Prostate gland (tissue), 2 donors: ENCODE measurements around the gene BARX2. TPM values are rescaled to one million over a fixed set of nuclear protein-coding genes. Genes with fewer than 3 reads are reported as not detected.

ENCODE experiments used
- DNase-seq: peaks from one replicate; pipeline ENCODE4 v3.0.0-alpha.2; 2019; ENCODE audit warnings: low spot score
- H3K27ac ChIP-seq, 2 donors: fragments of 200-600 bp; sonication (generic); 2 replicates each; pipeline ENCODE4 v1.5.1; 2017 to 2019
- H3K27me3 ChIP-seq: fragments of 200-600 bp; sonication (generic); replicated peaks from 2 replicates; pipeline ENCODE4 v1.5.1; 2019; ENCODE audit not compliant: insufficient read depth
- H3K36me3 ChIP-seq, 2 donors: fragments of 200-600 bp; sonication (generic); 1 replicate in 1 of 2; 2 replicates in 1 of 2; pipeline versions ENCODE4 v1.5.1 to v1.8.1; 2017 to 2019
- H3K4me1 ChIP-seq: fragments of 200-600 bp; sonication (generic); replicated peaks from 2 replicates; pipeline ENCODE4 v1.5.1; 2019
- H3K4me3 ChIP-seq, 2 donors: fragments of 200-600 bp; sonication (generic); 2 replicates each; pipeline ENCODE4 v1.5.1; 2017 to 2019
- H3K9me3 ChIP-seq: fragments of 200-600 bp; sonication (generic); 2 replicates; pipeline ENCODE4 v1.5.1; 2017
- CTCF ChIP-seq, 4 experiments: fragments of 200-600 bp in 2 of 4; fragments of 450-650 bp in 2 of 4; sonication (generic) in 2 of 4; IDR thresholded peaks; 1 replicate in 3 of 4; 2 replicates in 1 of 4; pipeline ENCODE4 v1.5.1; 2016 to 2019; ENCODE audit warnings: antibody characterized with exemption in 4 of 4, mild to moderate bottlenecking in 2 of 4, moderate library complexity in 2 of 4
- POLR2A ChIP-seq: fragments of 450-650 bp; IDR thresholded peaks from one replicate; pipeline ENCODE4 v1.6.1; 2016; ENCODE audit warnings: antibody characterized with exemption, mild to moderate bottlenecking
- POLR2AphosphoS5 ChIP-seq: sonication (generic); formaldehyde crosslinking; IDR thresholded peaks from one replicate; pipeline ENCODE4 v1.6.1; 2017; ENCODE audit warnings: antibody characterized with exemption
- WGBS: methylation state at CpG from one replicate; pipeline ENCODE4 v1.1.5; 2018; 5-methylcytosine and 5-hydroxymethylcytosine counted together
- intact Hi-C: fragments of 100-400 bp; cut with DNase I; formaldehyde crosslinking; loops from one replicate; pipeline ENCODE4 v1.14.2; 2022
- total RNA-seq, 2 donors: library from RNA; depleted of rRNA; stranded (reverse); fragments of >200 nt; gene quantifications; one replicate each; pipeline ENCODE4 v1.1.0, GENCODE V29; 2016

BARX2 gene
- total RNA-seq, 2 donors from 2014 or later, result 3.4 to 5.7 TPM

GRCh38 chr11:129377739-129378138 lies 2.1 kb downstream of the BARX2 start:
- 81% methylated on average over 7 of the region's 7 CpGs for WGBS
- no peak overlapping the region for H3K27ac ChIP-seq
- no peak overlapping the region for H3K4me3 ChIP-seq
- H3K36me3 ChIP-seq, result no peaks in the 10 kb centered on the region
- intact Hi-C loops, result no loop called here
- TF ChIP-seq POLR2AphosphoS5 (no peak), CTCF (IDR thresholded peaks at IDR 0.05) (no peak), POLR2A (no peak)
- no peak for DNase-seq
- peaks cover 6% of the 10 kb centered on the region for H3K27me3 ChIP-seq
- peaks cover 4% of the 10 kb centered on the region for H3K4me1 ChIP-seq
- no peaks in the 10 kb centered on the region for H3K9me3 ChIP-seq

- H3K27me3 ChIP-seq, result no peaks in the 10 kb centered on the region
- H3K9me3 ChIP-seq, result no peaks in the 10 kb centered on the region
- whole genome bisulfite sequencing, result 22% methylated on average over 2 of the region's 2 CpGs
- TF ChIP-seq CTCF (IDR thresholded peaks at IDR 0.05) (no peak), POLR2AphosphoS5 (no peak), POLR2A (no peak)
- H3K4me1 ChIP-seq, result peaks cover 4% of the 10 kb centered on the region
- no peak for DNase-seq
- H3K27ac ChIP-seq, result no peak overlapping the region
- H3K4me3 ChIP-seq, result no peak overlapping the region
- no peaks in the 10 kb centered on the region for H3K36me3 ChIP-seq
- intact Hi-C loops, result no loop called here
Measured at GRCh38 chr11:129380413-129380812, 4.8 kb downstream of the BARX2 start.

GRCh38 chr11:129382583-129382982 lies 6.9 kb downstream of the BARX2 start:
- WGBS, result 91% methylated on average over 7 of the region's 7 CpGs
- Histone ChIP-seq H3K9me3 (no peaks in the 10 kb centered on the region), H3K4me3 (no peak overlapping the region), H3K4me1 (no peaks in the 10 kb centered on the region), H3K36me3 (no peaks in the 10 kb centered on the region), H3K27me3 (no peaks in the 10 kb centered on the region), H3K27ac (no peak overlapping the region)
- DNase-seq, result no peak
- intact Hi-C loops, result no loop called here
- no peak for TF ChIP-seq CTCF (IDR thresholded peaks at IDR 0.05)

- no peak for TF ChIP-seq POLR2AphosphoS5
- no peak for TF ChIP-seq CTCF (IDR thresholded peaks at IDR 0.05)
- no peak for TF ChIP-seq POLR2A
- H3K27me3 ChIP-seq, result no peaks in the 10 kb centered on the region
- no peak overlapping the region for H3K27ac ChIP-seq
- H3K9me3 ChIP-seq, result no peaks in the 10 kb centered on the region
- intact Hi-C loops, result no loop called here
- no peak overlapping the region for H3K4me3 ChIP-seq
- WGBS, result 32% methylated on average over 3 of the region's 3 CpGs
- DNase-seq, result no peak
- no peaks in the 10 kb centered on the region for H3K36me3 ChIP-seq
- no peaks in the 10 kb centered on the region for H3K4me1 ChIP-seq
Measured at GRCh38 chr11:129383060-129383459, 7.4 kb downstream of the BARX2 start.

GRCh38 chr11:129383502-129383901 lies 7.9 kb downstream of the BARX2 start:
- TF ChIP-seq POLR2A (no peak), POLR2AphosphoS5 (no peak), CTCF (IDR thresholded peaks at IDR 0.05) (no peak)
- H3K4me3 ChIP-seq, result no peak overlapping the region
- intact Hi-C loops, result no loop called here
- H3K36me3 ChIP-seq, result no peaks in the 10 kb centered on the region
- no peaks in the 10 kb centered on the region for H3K4me1 ChIP-seq
- 87% methylated on average over 5 of the region's 5 CpGs for WGBS
- H3K9me3 ChIP-seq, result no peaks in the 10 kb centered on the region
- no peak overlapping the region for H3K27ac ChIP-seq
- DNase-seq, result no peak
- H3K27me3 ChIP-seq, result no peaks in the 10 kb centered on the region
